ENCODE results near the gene UFSP1. TPM values are rescaled to one million over a fixed set of nuclear protein-coding genes. Genes with fewer than 3 reads are reported as not detected.
A peak's percentile ranks its signal among the peaks of the same experiment; 100 is the strongest.

The UFSP1 gene
- total RNA-seq, 1 experiment from 2014 or later = 5.6 TPM

DNA sequence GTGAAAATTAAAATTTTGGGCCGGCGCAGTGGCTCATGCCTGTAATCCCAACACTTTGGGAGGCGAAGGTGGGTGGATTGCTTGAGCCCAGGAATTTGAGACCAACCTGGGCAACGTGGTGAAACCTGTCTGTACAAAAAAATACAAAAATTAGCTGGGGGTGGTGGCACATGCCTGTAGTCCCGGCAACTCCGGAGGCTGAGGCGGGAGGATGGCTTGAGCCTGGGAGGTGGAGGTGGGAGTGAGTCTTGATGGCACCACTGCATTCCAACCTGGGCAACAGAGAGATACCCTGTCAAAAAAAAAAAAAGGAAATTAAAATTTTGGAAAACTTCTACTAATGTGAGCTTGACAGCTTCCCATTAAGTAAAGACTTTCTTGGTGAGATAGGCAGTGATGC, 11.5 kb downstream of the UFSP1 start:
- no TSS peak for BruUV-seq (replicated peaks)
- Histone ChIP-seq H3K9me2 (ENCODE audit: insufficient read depth) (no peaks in the 10 kb centered on the region), H4K20me1 (ENCODE audit: insufficient read depth) (peaks cover 15% of the 10 kb centered on the region; the same call in 1 of the 2 replicates), H3K9me3 (ENCODE audit: control insufficient read depth in 1 of 2, insufficient read depth in 1 of 2, low read depth in 1 of 2, low read length in 2 of 2) (no peaks in the 10 kb centered on the region), H2AFZ (ENCODE audit: low read depth, low read length, poor library complexity, severe bottlenecking) (no peak overlapping the region), H3K27ac (ENCODE audit: low read depth, low read length) (no peak overlapping the region), H3K4me2 (ENCODE audit: low read length) (no peak overlapping the region), H3K4me3 (replicated peaks in 1 of 2; ENCODE audit: low read depth in 1 of 2, low read length in 2 of 2) (no peak overlapping the region), H3K4me1 (ENCODE audit: control insufficient read depth in 1 of 2, insufficient read depth in 2 of 2, low read length in 2 of 2) (peaks cover 12 to 24% of the 10 kb centered on the region in 2 experiments), H3K79me2 (ENCODE audit: insufficient read depth, low read length) (peaks cover 87% of the 10 kb centered on the region), H3K36me3 (ENCODE audit: control insufficient read depth in 1 of 2, insufficient read depth in 2 of 2, low read length in 2 of 2) (peaks cover 35 to 66% of the 10 kb centered on the region in 2 experiments), H3K9ac (ENCODE audit: low read length) (no peak overlapping the region), H3K27me3 (ENCODE audit: insufficient read depth, low read length) (no peaks in the 10 kb centered on the region)
- CTCF ChIA-PET = interaction anchor here (0.8 kb wide), 1 partner anchor 244 kb away, joined by 3 read pairs; no protein-coding TSS in a partner anchor
- no peak for DNase-seq (ENCODE audit: low read depth, low spot score)
- RAD21 ChIA-PET (ENCODE audit: low non-redundant PET in 1 of 2, low total read pairs in 2 of 2, uncharacterized antibody in 2 of 2, unreplicated experiment in 2 of 2) = no interaction called here
- TF ChIP-seq EGR1 (IDR thresholded peaks at IDR 0.05; ENCODE audit: low read depth) (no peak), SRF (IDR thresholded peaks at IDR 0.05; ENCODE audit: low read depth) (no peak), CBX3 (IDR thresholded peaks at IDR 0.05; ENCODE audit: low read depth) (no peak), CTCF (IDR thresholded peaks at IDR 0.05 in 2 of 3, conservative IDR thresholded peaks at IDR 0.05 in 1 of 3; ENCODE audit: borderline replicate concordance in 1 of 3, insufficient read depth in 1 of 3, low read depth in 2 of 3, low read length in 2 of 3) (no peak), ELF1 (IDR thresholded peaks at IDR 0.05; ENCODE audit: borderline replicate concordance, low read depth) (no peak)
- intact Hi-C loops (cut with micrococcal nuclease) = no loop called here
- POLR2A ChIA-PET = interaction anchor here (0.8 kb wide), 1 partner anchor 12 kb away, joined by 3 read pairs; the partner anchor contains the start of gene UFSP1
- no peak for ATAC-seq

DNA sequence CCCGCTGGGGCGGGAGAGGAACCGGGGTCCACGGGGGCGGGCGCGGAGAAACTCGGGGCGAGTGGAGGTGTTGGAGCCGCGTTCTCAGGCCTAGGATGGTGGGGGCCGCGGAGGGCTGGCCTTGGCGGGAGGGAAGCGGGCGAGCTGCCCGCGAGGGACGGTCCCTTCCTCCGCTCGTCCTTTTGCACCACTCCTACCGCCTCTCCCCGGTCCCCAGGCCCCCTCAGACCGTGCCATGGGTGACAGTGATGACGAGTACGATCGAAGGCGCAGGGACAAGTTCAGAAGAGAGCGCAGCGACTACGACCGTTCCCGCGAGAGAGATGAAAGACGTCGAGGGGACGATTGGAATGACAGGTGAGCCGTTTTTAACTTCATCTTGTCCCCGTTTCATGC, 14.2 kb downstream of the UFSP1 start:
- intact Hi-C loops (cut with micrococcal nuclease) = no loop called here
- TSS peak; percentile 59 for BruUV-seq (replicated peaks)
- RAD21 ChIA-PET (ENCODE audit: low non-redundant PET in 1 of 2, low total read pairs in 2 of 2, uncharacterized antibody in 2 of 2, unreplicated experiment in 2 of 2) = interaction anchor here (0.8 to 1.1 kb wide), 2 partner anchors 14 to 48 kb away, joined by 3 to 4 read pairs; partner anchors contain the start of genes EPHB4 (in 1 of the 2) and UFSP1 (in 1 of the 2)

More for the DNA sequence above, 14.2 kb downstream of the UFSP1 start:
- peaks cover 15% of the 10 kb centered on the region; the same call in 1 of the 2 replicates for H4K20me1 ChIP-seq (ENCODE audit: insufficient read depth)
- no peak for TF ChIP-seq YY1 (IDR thresholded peaks at IDR 0.05; ENCODE audit: extremely low read depth, insufficient replicate concordance, low read depth, low read length)
- TF ChIP-seq ZFX (IDR thresholded peaks at IDR 0.05) = no peak
- no peak for TF ChIP-seq REST (IDR thresholded peaks at IDR 0.05; ENCODE audit: low read depth)
- TF ChIP-seq SP1 (IDR thresholded peaks at IDR 0.05; ENCODE audit: low read depth) = no peak
- no peak for TF ChIP-seq POLR2A (IDR thresholded peaks at IDR 0.05; ENCODE audit: borderline replicate concordance, extremely low read depth, insufficient read depth, insufficient read length)
- TF ChIP-seq SRF (IDR thresholded peaks at IDR 0.05; ENCODE audit: low read depth) = no peak
- TF ChIP-seq EGR1 (IDR thresholded peaks at IDR 0.05; ENCODE audit: low read depth) = no peak
- no peak for TF ChIP-seq TCF7L2 (IDR thresholded peaks at IDR 0.05; ENCODE audit: borderline replicate concordance, extremely low read depth, insufficient read depth, insufficient read length)
- no peaks in the 10 kb centered on the region for H3K9me2 ChIP-seq (ENCODE audit: insufficient read depth)
- H3K9me3 ChIP-seq (ENCODE audit: control insufficient read depth in 1 of 2, insufficient read depth in 1 of 2, low read depth in 1 of 2, low read length in 2 of 2) = no peaks in the 10 kb centered on the region
- no peak overlapping the region for H2AFZ ChIP-seq (ENCODE audit: low read depth, low read length, poor library complexity, severe bottlenecking)
- ATAC-seq (peak; percentile 24), DNase-seq (ENCODE audit: low read depth, low spot score) (no peak)
- no peaks in the 10 kb centered on the region for H3K27me3 ChIP-seq (ENCODE audit: insufficient read depth, low read length)
- peak overlapping the region; percentile 84 for H3K27ac ChIP-seq (ENCODE audit: low read depth, low read length)
- H3K4me2 ChIP-seq (ENCODE audit: low read length) = peak overlapping the region; percentile 92
- peaks cover 74% of the 10 kb centered on the region for H3K79me2 ChIP-seq (ENCODE audit: insufficient read depth, low read length)
- peaks cover 25 to 58% of the 10 kb centered on the region in 2 experiments for H3K36me3 ChIP-seq (ENCODE audit: control insufficient read depth in 1 of 2, insufficient read depth in 2 of 2, low read length in 2 of 2)
- H3K4me3 ChIP-seq (replicated peaks in 1 of 2; ENCODE audit: low read depth in 1 of 2, low read length in 2 of 2) = peak overlapping the region; percentile 97 to 98
- ChIA-PET POLR2A (interaction anchor here (0.6 to 2.4 kb wide), 15 partner anchors 11 to 446 kb away, joined by 3 to 31 read pairs (median 3); partner anchors contain the start of genes EPHB4, POP7, SERPINE1 and UFSP1), CTCF (interaction anchor here (0.7 to 1.1 kb wide), 7 partner anchors 14 to 268 kb away, joined by 3 to 6 read pairs (median 4); partner anchors contain the start of genes POP7, SLC12A9 and UFSP1)
- H3K4me1 ChIP-seq (ENCODE audit: control insufficient read depth in 1 of 2, insufficient read depth in 2 of 2, low read length in 2 of 2) = peaks cover 12 to 24% of the 10 kb centered on the region in 2 experiments
- peak overlapping the region; percentile 97 for H3K9ac ChIP-seq (ENCODE audit: low read length)
